Epithelial cell of esophagus (primary cell): ENCODE data around the gene HIGD2A.

Experiments used
- DNase-seq: peaks from one replicate; pipeline ENCODE4 v3.0.0; 2010; ENCODE audit warnings: low read depth
- H3K4me3 ChIP-seq: 2 replicates; pipeline ENCODE4 v1.5.1; 2011; ENCODE audit warnings: mild to moderate bottlenecking, low read length, control low read depth
- CTCF ChIP-seq: IDR thresholded peaks from 2 replicates; pipeline ENCODE4 v1.5.1; 2011; ENCODE audit warnings: low read depth, mild to moderate bottlenecking, low read length, control low read depth, inconsistent platforms; ENCODE audit not compliant: insufficient read depth; ENCODE audit errors: missing control alignments

HIGD2A gene

DNA sequence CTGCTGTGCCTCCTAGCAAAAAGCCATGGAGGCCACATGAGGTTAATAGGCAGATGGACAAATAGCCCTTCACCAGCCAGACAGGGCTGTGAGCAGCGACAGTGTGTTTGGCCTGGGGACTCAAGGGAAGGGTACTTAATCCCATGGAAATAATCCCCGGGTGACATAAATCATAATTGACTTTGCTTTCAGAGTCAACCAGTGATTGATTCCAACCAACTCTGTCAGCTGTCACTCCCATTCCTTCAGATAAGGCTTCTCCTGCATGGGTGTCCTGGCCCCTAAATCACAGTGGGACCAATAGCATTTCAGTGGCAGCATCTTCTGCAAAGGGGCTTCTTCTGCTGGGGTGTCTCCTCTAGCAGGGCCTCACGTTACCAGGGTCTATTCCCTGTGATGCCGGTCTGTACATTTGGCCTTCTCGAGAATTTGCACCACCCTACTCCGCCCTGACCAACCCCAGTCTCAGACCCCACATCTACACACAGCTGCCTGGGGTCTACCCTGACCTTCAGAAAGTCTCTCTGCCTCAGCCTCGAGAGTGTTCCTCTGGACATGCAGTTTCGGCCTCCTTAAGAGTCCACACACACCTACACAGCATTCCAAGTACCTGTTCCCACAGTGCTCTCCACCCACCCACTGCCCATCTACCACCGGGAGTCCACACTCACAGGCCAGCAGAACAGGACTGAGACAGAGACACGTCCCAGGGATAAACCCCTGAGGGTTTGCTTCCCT, 24.1 kb downstream of the HIGD2A start:
- TF ChIP-seq CTCF: no peak
- DNase-seq: peak; percentile 33
- H3K4me3 ChIP-seq: peak overlapping the region; percentile 15

- H3K4me3 ChIP-seq: peak overlapping the region; percentile 15
- no peak for TF ChIP-seq CTCF
- peak; percentile 76 for DNase-seq
Measured at GRCh38 chr5:176413255-176413565, 24.7 kb downstream of the HIGD2A start.

- TF ChIP-seq CTCF: no peak
- DNase-seq: no peak
- H3K4me3 ChIP-seq: peak overlapping the region; percentile 90
Measured at GRCh38 chr5:176413709-176414191, 25.2 kb downstream of the HIGD2A start.

- H3K4me3 ChIP-seq: peak overlapping the region; percentile 90
- peak; percentile 30 for DNase-seq
- TF ChIP-seq CTCF: no peak
Measured at GRCh38 chr5:176414704-176415103, 26.2 kb downstream of the HIGD2A start.

- peak overlapping the region; percentile 90 for H3K4me3 ChIP-seq
- no peak for TF ChIP-seq CTCF
- peak; percentile 56 for DNase-seq
Measured at GRCh38 chr5:176415240-176415951, 26.8 kb downstream of the HIGD2A start.

- H3K4me3 ChIP-seq: peak within 1 kb of the TSS; percentile 90
- peak; percentile 91 for DNase-seq
- peak; percentile 19 for TF ChIP-seq CTCF
Measured at GRCh38 chr5:176415952-176416924, 27.7 kb downstream of the HIGD2A start, which contains the start of gene CLTB. Gene CLTB (minus strand): TSS chr5:176416539. CDS start chr5:176416363, 176 bp downstream.
